Colonic mucosa (tissue), 4 donors: ENCODE results near the gene ABCC3. TPM values are rescaled to one million over a fixed set of nuclear protein-coding genes. Genes with fewer than 3 reads are reported as not detected.

Source experiments
- DNase-seq: peaks from one replicate; pipeline ENCODE4 v3.0.0-alpha.2; 2020
- H3K27ac ChIP-seq: fragments of 200-600 bp; one replicate; pipeline ENCODE4 v1.8.0; 2021
- H3K27me3 ChIP-seq: fragments of 200-600 bp; one replicate; pipeline ENCODE4 v1.8.0; 2021
- H3K36me3 ChIP-seq: fragments of 200-600 bp; one replicate; pipeline ENCODE4 v1.8.0; 2021
- H3K4me1 ChIP-seq: fragments of 200-600 bp; one replicate; pipeline ENCODE4 v1.8.0; 2021; ENCODE audit warnings: mild to moderate bottlenecking
- H3K4me3 ChIP-seq: fragments of 200-600 bp; one replicate; pipeline ENCODE4 v1.8.0; 2021
- H3K9ac ChIP-seq, 2 donors: one replicate each; pipeline ENCODE4 v1.7.0; 2013; ENCODE audit warnings: control low read depth in 2 of 2, low read depth in 2 of 2, low read length in 2 of 2
- H3K9me3 ChIP-seq: fragments of 200-600 bp; one replicate; pipeline ENCODE4 v1.8.0; 2021
- intact Hi-C: fragments of 100-400 bp; cut with DNase I; formaldehyde crosslinking; loops from one replicate; pipeline ENCODE4 v1.14.1; 2022
- total RNA-seq, 2 donors: library from RNA; stranded (reverse); fragmentation: NEBNext Ultra II Directional in 1 of 2; extraction: Animal tissue kit (Norgen Biotek cat#: 25700) in 1 of 2; gene quantifications; one replicate each; pipeline ENCODE4 v1.2.1, GENCODE V29; 2021
- TF ChIP-seq, protein P1 (sequence below): fragments of 200-600 bp; IDR thresholded peaks from one replicate; pipeline ENCODE4 v1.8.0; 2022; ENCODE audit warnings: antibody characterized with exemption, mild to moderate bottlenecking
- donor health status: healthy.
- donor health status: DM: no; HTN: no; CAD: no.
- donor health status: DM: no; HTN: no; CAD: no.

The ABCC3 gene
- total RNA-seq, 2 donors from 2014 or later, result 187 to 226 TPM

DNA sequence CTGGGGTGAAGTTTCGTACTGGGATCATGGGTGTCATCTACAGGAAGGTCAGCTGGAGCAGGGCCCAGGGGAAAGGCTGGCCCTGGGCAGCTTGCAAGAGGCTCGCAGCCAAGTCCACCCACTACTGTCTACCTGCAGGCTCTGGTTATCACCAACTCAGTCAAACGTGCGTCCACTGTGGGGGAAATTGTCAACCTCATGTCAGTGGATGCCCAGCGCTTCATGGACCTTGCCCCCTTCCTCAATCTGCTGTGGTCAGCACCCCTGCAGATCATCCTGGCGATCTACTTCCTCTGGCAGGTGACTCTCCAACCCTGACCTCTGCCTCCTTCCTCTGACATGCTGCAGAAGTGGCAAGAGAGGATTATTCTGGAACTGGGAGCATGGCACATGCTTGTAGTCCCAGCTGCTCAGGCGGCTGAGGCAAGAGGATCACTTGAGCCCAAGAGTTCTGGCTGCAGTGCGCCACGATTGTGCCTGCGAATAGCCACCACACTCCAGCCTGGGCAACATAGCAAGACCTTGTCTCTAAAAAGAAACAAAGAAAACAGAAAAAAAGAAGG is 29.2 kb downstream of the ABCC3 start:
- TF ChIP-seq, protein P1, sequence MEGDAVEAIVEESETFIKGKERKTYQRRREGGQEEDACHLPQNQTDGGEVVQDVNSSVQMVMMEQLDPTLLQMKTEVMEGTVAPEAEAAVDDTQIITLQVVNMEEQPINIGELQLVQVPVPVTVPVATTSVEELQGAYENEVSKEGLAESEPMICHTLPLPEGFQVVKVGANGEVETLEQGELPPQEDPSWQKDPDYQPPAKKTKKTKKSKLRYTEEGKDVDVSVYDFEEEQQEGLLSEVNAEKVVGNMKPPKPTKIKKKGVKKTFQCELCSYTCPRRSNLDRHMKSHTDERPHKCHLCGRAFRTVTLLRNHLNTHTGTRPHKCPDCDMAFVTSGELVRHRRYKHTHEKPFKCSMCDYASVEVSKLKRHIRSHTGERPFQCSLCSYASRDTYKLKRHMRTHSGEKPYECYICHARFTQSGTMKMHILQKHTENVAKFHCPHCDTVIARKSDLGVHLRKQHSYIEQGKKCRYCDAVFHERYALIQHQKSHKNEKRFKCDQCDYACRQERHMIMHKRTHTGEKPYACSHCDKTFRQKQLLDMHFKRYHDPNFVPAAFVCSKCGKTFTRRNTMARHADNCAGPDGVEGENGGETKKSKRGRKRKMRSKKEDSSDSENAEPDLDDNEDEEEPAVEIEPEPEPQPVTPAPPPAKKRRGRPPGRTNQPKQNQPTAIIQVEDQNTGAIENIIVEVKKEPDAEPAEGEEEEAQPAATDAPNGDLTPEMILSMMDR, result no peak
- Histone ChIP-seq H3K36me3 (no peaks in the 10 kb centered on the region), H3K4me1 (peaks cover 17% of the 10 kb centered on the region), H3K4me3 (no peak overlapping the region), H3K27ac (no peak overlapping the region), H3K9ac (no peak overlapping the region), H3K9me3 (no peaks in the 10 kb centered on the region), H3K27me3 (no peaks in the 10 kb centered on the region)
- intact Hi-C loops, result no loop called here
- no peak for DNase-seq

DNA sequence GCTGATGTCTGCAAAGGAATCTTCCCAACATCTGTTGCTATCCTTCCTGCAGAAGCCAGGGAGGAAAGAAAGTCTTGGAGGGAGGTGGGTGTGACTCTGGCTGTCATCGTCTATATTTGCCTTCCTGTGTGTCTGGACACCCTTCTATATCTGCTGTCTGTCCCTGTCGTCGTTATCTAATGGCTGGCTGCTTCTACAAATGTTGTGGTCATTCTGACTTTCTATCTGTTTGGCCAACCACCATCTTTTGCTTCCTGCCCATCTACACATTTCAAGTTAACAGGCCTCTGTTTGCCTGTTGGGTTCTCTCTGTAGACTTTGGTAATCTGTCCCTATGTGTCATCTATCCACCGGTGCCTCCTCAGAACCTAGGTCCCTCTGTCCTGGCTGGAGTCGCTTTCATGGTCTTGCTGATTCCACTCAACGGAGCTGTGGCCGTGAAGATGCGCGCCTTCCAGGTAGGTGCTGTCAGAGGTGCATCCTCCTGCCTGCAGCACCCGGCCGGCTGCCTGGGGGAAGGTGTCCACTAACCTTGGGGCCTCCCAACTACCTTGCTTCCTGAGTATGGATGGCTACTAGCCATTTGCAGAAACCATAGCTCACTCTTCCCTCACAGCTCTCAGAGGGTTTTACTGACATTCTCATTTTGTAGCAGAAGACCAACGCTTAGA is 30.2 kb downstream of the ABCC3 start:
- no peak overlapping the region for H3K9ac ChIP-seq
- H3K27me3 ChIP-seq, result no peaks in the 10 kb centered on the region
- H3K9me3 ChIP-seq, result no peaks in the 10 kb centered on the region
- H3K4me1 ChIP-seq, result peaks cover 17% of the 10 kb centered on the region
- intact Hi-C loops, result no loop called here
- no peak for DNase-seq
- no peak overlapping the region for H3K4me3 ChIP-seq
- H3K27ac ChIP-seq, result no peak overlapping the region
- no peaks in the 10 kb centered on the region for H3K36me3 ChIP-seq
- TF ChIP-seq, protein P1, result no peak

DNA sequence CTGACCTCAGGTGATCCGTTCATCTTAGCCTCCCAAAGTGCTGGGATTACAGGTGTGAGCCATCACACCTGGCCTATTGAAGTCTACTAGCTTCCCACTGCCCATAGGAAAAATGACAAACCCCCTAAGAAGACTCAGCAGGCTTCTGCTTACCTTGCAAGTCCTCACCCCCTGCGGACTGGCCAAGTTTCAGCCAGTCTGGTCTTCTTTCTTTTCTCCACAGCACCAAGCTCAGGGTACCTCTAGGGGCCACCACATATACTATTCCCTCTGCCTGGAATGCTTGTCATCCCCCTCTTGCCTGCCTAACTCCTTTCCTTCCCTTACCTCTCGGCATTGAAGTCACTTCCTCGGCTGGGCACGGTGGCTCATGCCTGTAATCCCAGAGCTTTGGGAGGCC is 31.2 kb downstream of the ABCC3 start:
- Histone ChIP-seq H3K27ac (no peak overlapping the region), H3K9ac (no peak overlapping the region), H3K4me1 (peaks cover 10% of the 10 kb centered on the region), H3K36me3 (no peaks in the 10 kb centered on the region), H3K4me3 (no peak overlapping the region), H3K9me3 (no peaks in the 10 kb centered on the region), H3K27me3 (no peaks in the 10 kb centered on the region)
- no peak for DNase-seq
- TF ChIP-seq, protein P1, result no peak
- intact Hi-C loops, result no loop called here

DNA sequence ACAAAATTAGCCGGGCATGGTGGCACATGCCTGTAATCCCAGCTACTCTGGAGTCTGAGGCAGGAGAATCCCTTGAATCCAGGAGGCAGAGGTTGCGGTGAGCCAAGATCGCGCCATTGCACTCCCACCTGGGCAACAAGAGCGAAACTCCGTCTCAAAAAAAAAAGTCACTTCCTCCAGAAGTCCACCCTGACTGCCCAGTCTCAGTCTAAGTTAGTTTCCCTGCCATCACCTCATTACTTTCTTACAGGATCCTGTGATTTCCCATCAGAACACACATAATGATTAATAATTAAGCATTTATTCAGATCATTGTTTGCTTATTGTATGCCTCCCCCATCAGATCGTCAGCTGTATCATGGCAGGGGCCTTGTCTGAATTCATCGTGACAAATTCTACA is 31.6 kb downstream of the ABCC3 start:
- DNase-seq, result no peak
- Histone ChIP-seq H3K36me3 (no peaks in the 10 kb centered on the region), H3K9me3 (no peaks in the 10 kb centered on the region), H3K4me1 (peaks cover 6% of the 10 kb centered on the region), H3K27ac (no peak overlapping the region), H3K4me3 (no peak overlapping the region), H3K27me3 (no peaks in the 10 kb centered on the region), H3K9ac (no peak overlapping the region)
- TF ChIP-seq, protein P1, result no peak
- intact Hi-C loops, result no loop called here

DNA sequence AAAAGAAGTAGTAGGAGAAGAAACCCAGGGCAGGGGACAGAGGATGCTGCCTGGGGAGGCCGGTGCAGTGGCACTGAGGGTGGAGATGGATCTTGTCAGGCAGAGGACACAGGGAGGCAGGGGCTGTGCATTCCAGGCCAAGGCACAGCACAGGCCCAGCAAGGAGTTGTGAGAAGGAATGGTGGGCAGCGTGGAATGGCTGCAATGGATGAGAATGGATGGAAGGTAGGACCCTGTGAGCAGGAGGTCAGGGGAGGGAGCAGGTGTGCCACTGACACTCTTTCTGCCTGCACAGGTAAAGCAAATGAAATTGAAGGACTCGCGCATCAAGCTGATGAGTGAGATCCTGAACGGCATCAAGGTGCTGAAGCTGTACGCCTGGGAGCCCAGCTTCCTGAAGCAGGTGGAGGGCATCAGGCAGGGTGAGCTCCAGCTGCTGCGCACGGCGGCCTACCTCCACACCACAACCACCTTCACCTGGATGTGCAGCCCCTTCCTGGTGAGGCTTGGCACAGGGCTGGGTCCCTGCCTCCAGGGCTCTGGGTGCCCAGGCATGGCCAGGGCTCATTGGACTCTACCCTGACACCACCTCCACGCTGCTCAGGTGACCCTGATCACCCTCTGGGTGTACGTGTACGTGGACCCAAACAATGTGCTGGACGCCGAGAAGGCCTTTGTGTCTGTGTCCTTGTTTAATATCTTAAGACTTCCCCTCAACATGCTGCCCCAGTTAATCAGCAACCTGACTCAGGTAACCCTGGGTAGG is 32.8 kb downstream of the ABCC3 start:
- intact Hi-C loops, result no loop called here
- no peaks in the 10 kb centered on the region for H3K9me3 ChIP-seq
- DNase-seq, result no peak
- H3K9ac ChIP-seq, result no peak overlapping the region
- H3K27me3 ChIP-seq, result no peaks in the 10 kb centered on the region
- H3K36me3 ChIP-seq, result no peaks in the 10 kb centered on the region
- H3K27ac ChIP-seq, result no peak overlapping the region
- no peaks in the 10 kb centered on the region for H3K4me1 ChIP-seq
- H3K4me3 ChIP-seq, result no peak overlapping the region
- TF ChIP-seq, protein P1, result no peak
